GM19467 (cell line): ENCODE data around the gene KCNA2.
A peak's percentile ranks its signal among the peaks of the same experiment; 100 is the strongest.

Source experiments
- ATAC-seq: cut with Tn5 transposase; IDR thresholded peaks from one replicate; pipeline ENCODE4 v1.9.1; 2021; ENCODE audit warnings: mild to moderate bottlenecking, moderate library complexity; ENCODE audit not compliant: unreplicated experiment

Gene KCNA2

GRCh38 chr1:110630839-110631663 is 24.9 kb upstream of the KCNA2 start:
- peak; percentile 52 for ATAC-seq

DNA sequence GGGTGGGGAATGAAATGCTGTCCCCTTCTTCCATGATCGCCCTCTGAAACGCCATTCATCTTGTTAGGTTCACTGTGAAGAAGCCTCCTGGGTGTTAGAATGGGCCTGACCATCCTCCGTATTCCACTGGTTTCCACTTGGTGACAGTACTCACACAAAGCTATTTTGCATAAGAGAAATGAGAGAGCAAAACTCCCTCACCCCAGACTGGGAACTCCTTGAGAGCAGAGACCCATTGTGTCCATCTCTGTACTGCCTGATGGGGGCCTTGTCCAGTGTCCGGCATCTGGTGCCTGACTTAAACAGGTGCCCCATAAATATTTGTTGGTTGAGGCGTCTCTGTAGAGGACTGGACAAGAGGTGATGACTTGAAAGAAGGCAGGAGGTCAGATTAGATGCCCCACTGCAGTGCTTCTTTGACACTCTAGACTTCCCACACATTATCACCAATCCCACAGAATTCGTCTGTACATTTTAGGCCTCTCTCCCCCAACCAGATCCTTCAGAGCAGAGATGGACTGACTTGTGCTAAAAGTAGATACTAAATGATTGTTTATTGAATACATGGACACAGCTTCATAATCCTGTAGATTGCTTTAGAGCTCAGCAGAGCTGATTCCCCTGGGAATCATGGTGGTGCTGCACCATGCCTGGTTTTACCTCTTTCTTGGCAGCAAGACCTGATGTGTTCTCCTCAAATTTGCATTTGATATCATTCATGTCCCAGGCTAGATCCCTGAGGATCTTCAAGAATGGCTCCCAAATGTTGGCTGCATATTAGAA is 22.4 kb upstream of the KCNA2 start:
- no peak for ATAC-seq

- no peak for ATAC-seq
Observed at GRCh38 chr1:110627764-110628163, 21.6 kb upstream of the KCNA2 start.

DNA sequence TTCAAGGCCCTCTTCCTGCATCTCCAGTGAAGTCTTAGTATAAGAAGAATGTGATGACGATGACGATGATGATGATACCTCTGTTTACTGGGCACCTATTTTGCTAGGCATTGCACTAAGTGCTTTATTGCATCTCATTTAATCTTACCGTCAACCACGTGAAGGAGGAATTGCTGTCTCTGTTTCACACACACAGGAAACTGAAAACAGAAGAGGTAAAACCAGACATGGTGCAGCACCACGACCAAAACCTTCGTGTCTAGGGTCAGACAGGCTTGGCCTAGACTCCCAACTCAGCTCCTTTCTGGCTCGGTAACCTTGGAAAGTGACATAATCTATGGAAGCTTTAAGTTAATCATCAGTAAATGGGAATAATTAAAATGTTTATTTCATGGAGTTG is 20.7 kb upstream of the KCNA2 start:
- ATAC-seq, result no peak

DNA sequence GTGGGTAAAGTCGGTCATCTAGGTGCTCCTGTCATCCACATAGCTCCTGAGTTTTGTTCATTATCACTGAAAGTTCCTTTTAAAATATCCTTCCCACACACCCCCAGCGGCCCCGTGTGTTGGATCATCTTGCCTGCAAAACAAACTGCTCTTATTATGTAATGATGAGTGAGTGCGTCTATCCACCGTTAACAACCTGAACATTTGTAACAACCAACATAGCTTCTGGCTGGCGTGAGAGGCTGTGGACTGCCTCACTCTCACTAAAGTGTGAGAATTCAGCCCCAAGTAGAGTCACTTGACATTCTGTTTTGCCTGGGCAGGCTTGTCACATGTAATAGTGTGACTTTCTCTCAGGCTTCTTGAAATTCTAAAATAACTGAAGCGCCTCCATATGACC is 14.5 kb upstream of the KCNA2 start:
- ATAC-seq, result no peak

- ATAC-seq, result no peak
Observed at GRCh38 chr1:110620250-110620615, 14.1 kb upstream of the KCNA2 start.

DNA sequence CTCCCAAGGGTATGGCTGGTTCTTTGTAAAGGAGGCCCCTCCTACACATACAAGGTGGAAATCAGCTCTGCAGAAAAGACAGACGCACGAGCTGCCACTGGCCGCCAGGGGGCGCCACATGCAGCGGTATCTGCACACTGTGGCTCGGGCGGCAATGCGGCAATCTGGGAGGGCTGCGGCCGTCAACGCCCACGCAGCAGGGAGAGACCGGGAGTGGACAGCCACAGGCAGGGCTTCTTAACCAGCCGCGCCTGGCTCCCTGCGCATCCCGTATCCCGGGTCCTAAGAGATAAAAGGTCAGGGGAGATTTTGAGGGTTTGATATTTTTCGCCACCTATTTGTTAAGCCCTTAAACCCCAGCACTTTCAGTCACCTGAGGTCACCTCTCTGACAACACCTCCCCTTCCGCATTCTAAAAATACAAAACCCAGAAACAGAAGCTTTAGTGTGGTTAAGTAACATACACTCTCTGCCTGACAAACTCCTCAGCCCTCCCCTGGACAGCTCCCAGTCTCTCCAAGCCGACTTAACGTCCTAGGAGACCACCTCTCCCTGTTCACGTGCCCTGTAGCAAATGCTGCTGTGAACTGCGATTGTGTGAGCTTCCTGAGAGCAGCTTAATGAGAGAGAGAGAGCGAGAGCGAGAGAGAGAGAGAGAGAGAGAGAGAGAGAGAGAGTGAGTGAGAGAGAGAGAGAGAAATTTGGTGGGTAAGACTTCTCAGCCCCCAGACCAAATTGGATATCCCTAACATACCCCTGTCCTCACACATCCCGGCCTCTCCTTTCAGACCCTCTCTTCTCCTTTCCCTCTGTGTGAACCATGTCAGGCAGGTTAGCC is 13.5 kb upstream of the KCNA2 start:
- peak; percentile 63 for ATAC-seq

DNA sequence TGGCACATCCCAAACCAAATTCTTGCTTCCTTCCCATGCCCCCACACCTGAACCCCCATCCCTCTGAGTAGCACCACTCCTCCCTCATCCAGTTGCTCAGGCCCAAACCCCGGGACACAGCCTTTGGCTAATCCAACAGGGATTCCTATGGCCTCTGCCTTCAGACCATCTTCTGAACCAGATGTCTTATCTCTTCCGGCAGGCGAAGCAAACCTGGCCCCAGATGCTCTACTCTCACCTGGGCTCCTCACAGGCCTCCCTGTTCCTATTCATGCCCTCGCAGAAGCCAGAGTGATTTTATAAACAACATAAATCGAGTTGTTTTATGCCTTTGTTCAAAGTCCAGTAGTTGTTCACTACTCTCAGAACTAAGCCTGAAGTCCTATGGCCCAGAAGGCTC is 12.5 kb upstream of the KCNA2 start:
- ATAC-seq, result no peak

DNA sequence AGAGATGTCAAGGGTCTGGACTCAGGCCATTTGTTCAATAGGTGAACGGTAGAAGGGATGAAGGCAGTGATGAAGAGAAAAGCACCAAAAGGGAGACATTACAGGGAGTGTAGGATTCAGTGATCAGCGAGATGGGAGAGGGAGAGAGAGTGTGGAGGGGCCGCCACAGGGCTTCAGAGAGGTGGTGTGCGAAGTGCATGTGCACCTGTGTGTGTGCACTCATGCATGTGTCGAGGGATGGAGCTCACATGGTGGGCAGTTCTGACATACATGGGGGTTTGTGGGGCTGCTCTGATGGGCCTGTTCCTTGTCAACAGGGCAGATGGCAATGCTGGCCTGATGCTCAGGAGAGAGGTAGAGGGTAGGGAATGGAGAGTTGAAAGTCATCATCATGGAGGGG is 11.4 kb upstream of the KCNA2 start:
- ATAC-seq, result no peak

GRCh38 chr1:110617116-110617515 is 11.0 kb upstream of the KCNA2 start:
- ATAC-seq, result no peak

GRCh38 chr1:110616587-110616986 is 10.4 kb upstream of the KCNA2 start:
- ATAC-seq, result no peak

DNA sequence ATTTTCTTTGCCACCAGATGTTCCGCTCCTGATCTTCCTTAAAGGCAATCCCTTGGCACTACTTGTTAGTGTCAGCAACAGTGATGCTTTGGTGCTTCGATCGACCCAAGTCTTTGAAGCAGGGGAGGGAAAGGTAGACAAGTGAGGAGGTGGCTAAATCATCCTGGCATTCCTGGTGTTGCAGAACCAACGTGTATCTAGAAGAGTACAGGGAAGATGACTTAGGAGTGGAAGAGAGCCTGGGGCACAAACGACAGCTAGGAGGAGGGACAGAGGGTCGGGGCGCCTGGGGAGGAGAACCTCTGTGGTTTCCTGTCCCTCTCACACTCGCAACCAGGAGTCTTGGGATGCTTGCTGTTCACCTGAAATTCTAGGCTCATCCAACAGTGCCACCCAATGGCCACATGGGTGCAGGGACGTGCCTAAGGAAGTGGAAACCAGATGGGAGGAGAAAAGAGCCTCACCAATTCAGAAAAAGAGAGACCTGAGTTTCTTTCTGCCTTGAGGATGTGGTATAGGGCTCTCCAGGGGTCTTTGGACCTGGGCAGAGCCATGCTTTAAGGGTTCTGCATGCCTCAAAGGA is 9.5 kb upstream of the KCNA2 start:
- ATAC-seq, result no peak

DNA sequence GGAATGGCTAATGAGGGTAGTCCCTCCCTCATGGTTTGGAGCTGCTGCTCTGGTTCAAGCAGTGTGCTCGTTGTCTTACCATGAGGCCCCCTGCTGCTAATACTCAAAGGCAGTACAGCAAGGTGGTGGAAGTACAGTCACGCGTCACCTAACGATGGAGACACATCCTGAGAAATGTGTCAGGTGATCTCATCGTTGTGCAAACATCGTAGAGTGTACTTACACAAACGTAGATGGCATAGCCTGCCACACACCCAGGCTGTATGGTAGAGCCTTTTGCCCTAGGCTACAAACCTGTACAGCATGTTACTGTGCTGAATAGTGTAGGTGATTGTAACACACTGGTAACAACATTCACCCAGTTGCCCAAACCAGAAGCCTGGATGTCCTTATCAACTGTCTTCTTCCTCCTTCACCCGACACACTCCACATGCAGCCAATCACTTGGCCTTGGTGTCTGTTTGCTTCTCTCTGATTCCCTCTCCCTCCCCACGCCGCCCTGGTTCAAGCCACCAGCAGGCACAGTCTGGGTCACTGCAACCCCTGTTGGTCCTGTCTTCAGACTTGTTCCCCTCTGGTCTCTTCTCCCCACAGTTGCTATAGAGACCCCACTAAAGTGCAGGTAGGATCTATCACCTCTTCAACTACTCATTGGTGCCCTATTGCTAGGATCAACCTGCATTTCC is 6.0 kb upstream of the KCNA2 start:
- no peak for ATAC-seq

DNA sequence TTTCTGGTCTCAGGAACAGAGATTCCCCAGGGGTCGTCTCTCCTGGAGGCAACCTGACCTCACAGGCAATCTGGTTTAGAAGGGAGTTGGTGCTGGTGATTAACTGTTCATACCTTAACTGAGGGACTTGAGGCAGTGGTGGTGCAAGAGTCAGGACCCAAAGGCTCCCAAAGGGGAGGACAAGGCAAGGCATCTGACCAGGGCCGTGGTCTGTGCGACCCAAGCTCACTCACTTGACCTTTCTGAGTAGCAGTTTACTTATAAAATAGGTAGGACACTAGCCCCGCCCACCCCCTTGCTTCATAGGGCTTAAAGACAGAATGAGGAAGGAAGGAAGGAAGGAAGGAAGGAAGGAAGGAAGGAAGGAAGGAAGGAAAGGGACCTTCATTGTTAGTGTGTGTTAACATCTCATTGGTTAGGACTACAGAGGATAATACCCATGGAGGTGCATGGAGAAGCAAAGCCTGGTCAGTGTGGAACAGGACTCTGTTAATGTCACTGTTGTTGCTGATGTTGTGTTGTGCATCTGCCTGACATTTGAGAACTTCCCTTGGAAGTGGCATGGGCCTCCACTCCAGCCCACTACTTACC is 4.6 kb upstream of the KCNA2 start:
- no peak for ATAC-seq

DNA sequence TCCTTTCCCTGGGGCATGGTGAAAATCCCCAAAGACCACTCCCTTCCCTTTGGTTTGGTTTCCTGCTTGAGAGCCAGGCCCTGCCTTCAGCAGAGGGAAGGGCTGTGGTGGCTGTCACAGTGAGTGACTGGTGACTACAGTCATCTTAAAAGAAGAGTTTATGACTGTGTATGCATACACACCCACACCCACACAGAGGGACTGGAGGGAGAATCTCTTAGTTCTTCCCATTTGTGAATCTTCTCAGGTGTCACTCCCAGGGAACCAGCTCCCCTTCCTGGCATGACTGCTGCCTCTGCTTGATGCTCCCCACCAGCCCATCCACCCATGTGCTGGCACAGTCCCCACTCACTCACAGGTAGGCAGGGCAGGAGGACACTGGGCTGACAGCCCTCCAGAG is 3.9 kb upstream of the KCNA2 start:
- no peak for ATAC-seq

GRCh38 chr1:110608247-110608646 is 2.1 kb upstream of the KCNA2 start:
- no peak for ATAC-seq

- ATAC-seq, result no peak
Observed at GRCh38 chr1:110607536-110608230, 1.5 kb upstream of the KCNA2 start.

- ATAC-seq, result no peak
Observed at GRCh38 chr1:110606657-110607535, 738 bp upstream of the KCNA2 start.

GRCh38 chr1:110605446-110605845 is 712 bp downstream of the KCNA2 start:
- ATAC-seq, result no peak
